ENCODE data around the gene NRM. TPM values are rescaled to one million over a fixed set of nuclear protein-coding genes. Genes with fewer than 3 reads are reported as not detected.

Gene NRM
- total and polyA plus RNA-seq, 2 of the 13 experiments (the other 11 are each of a cell fraction or from before 2014, with no cell fraction given), result 12.5 to 16.0 TPM

- TF ChIP-seq, protein P1, sequence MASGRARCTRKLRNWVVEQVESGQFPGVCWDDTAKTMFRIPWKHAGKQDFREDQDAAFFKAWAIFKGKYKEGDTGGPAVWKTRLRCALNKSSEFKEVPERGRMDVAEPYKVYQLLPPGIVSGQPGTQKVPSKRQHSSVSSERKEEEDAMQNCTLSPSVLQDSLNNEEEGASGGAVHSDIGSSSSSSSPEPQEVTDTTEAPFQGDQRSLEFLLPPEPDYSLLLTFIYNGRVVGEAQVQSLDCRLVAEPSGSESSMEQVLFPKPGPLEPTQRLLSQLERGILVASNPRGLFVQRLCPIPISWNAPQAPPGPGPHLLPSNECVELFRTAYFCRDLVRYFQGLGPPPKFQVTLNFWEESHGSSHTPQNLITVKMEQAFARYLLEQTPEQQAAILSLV (CRISPR knock-in tag; IDR thresholded peaks at IDR 0.05; ENCODE audit: borderline replicate concordance), result peak; percentile 65
- TF ChIP-seq MTF2 (CRISPR knock-in tag; IDR thresholded peaks at IDR 0.05; ENCODE audit: borderline replicate concordance), result no peak
- TF ChIP-seq SOX6 (IDR thresholded peaks at IDR 0.05), result no peak
- peak; percentile 85 for TF ChIP-seq SOX6 (CRISPR knock-in tag; IDR thresholded peaks at IDR 0.05)
- TF ChIP-seq ZSCAN29 (CRISPR knock-in tag; conservative IDR thresholded peaks at IDR 0.05), result peak; percentile 95
- TF ChIP-seq GZF1 (CRISPR knock-in tag; IDR thresholded peaks at IDR 0.05), result peak; percentile 61; the same call in 1 of the 2 replicates
- TF ChIP-seq NFIB (CRISPR knock-in tag; IDR thresholded peaks at IDR 0.05; ENCODE audit: borderline replicate concordance), result no peak
- TF ChIP-seq, protein P2, sequence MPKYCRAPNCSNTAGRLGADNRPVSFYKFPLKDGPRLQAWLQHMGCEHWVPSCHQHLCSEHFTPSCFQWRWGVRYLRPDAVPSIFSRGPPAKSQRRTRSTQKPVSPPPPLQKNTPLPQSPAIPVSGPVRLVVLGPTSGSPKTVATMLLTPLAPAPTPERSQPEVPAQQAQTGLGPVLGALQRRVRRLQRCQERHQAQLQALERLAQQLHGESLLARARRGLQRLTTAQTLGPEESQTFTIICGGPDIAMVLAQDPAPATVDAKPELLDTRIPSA (CRISPR knock-in tag; IDR thresholded peaks at IDR 0.05; ENCODE audit: borderline replicate concordance), result peak; percentile 72; the same call in 1 of the 2 replicates
- TF ChIP-seq PCBP1 (IDR thresholded peaks at IDR 0.05; ENCODE audit: borderline replicate concordance, low read depth, low read length), result peak; percentile 80; the same call in 1 of the 2 replicates
- TF ChIP-seq HIVEP1 (CRISPR knock-in tag; IDR thresholded peaks at IDR 0.05), result peak; percentile 88
- TF ChIP-seq GRHL1 (CRISPR knock-in tag; conservative IDR thresholded peaks at IDR 0.05), result no peak
- TF ChIP-seq MBNL3 (CRISPR knock-in tag; conservative IDR thresholded peaks at IDR 0.05), result no peak
- TF ChIP-seq CENPBD1 (CRISPR knock-in tag; IDR thresholded peaks at IDR 0.05; ENCODE audit: borderline replicate concordance, low read depth), result 0 out of 2 replicates have a peak, but pooled peaks have one; percentile 41
- TF ChIP-seq MNT (IDR thresholded peaks at IDR 0.05), result peak; percentile 72
- TF ChIP-seq TARDBP (CRISPR knock-in tag; IDR thresholded peaks at IDR 0.05), result peak; percentile 99
- peak; percentile 86; the same call in 1 of the 2 replicates for TF ChIP-seq GTF3A (CRISPR knock-in tag; conservative IDR thresholded peaks at IDR 0.05)
- peak; percentile 86; the same call in 1 of the 2 replicates for TF ChIP-seq MTA1 (CRISPR knock-in tag; IDR thresholded peaks at IDR 0.05; ENCODE audit: borderline replicate concordance)
- TF ChIP-seq, protein P3, sequence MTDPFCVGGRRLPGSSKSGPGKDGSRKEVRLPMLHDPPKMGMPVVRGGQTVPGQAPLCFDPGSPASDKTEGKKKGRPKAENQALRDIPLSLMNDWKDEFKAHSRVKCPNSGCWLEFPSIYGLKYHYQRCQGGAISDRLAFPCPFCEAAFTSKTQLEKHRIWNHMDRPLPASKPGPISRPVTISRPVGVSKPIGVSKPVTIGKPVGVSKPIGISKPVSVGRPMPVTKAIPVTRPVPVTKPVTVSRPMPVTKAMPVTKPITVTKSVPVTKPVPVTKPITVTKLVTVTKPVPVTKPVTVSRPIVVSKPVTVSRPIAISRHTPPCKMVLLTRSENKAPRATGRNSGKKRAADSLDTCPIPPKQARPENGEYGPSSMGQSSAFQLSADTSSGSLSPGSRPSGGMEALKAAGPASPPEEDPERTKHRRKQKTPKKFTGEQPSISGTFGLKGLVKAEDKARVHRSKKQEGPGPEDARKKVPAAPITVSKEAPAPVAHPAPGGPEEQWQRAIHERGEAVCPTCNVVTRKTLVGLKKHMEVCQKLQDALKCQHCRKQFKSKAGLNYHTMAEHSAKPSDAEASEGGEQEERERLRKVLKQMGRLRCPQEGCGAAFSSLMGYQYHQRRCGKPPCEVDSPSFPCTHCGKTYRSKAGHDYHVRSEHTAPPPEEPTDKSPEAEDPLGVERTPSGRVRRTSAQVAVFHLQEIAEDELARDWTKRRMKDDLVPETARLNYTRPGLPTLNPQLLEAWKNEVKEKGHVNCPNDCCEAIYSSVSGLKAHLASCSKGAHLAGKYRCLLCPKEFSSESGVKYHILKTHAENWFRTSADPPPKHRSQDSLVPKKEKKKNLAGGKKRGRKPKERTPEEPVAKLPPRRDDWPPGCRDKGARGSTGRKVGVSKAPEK (CRISPR knock-in tag; IDR thresholded peaks at IDR 0.05; ENCODE audit: borderline replicate concordance), result no peak
- TF ChIP-seq ZNF780A (CRISPR knock-in tag; IDR thresholded peaks at IDR 0.05), result peak; percentile 90
- peak; percentile 85 for TF ChIP-seq ZNF546 (CRISPR knock-in tag; conservative IDR thresholded peaks at IDR 0.05)
- peak; percentile 95 for TF ChIP-seq FOSL2 (CRISPR knock-in tag; IDR thresholded peaks at IDR 0.05)
Observed at GRCh38 chr6:30717129-30717844, 26.5 kb upstream of the NRM start, which contains the start of gene MDC1 (continued).

Measured in HepG2 (cell line).